T-helper 17 cell (primary cell): ENCODE data around the gene HBB. TPM values are rescaled to one million over a fixed set of nuclear protein-coding genes. Genes with fewer than 3 reads are reported as not detected.

Experiments
- ATAC-seq: fragments of 150-1000 bp; cut with Tn5 transposase; 2 replicates; pipeline ENCODE4 v1.10.0; 2021; ENCODE audit warnings: mild to moderate bottlenecking, moderate library complexity
- DNase-seq, 3 donors: peaks; one replicate each; pipeline versions ENCODE4 v3.0.0 to v3.0.0-alpha.2; 2020 to 2021
- H3K9me3 ChIP-seq: one replicate; pipeline ENCODE4 v1.7.0; 2013; ENCODE audit warnings: low read length, mild to moderate bottlenecking; ENCODE audit not compliant: control insufficient read depth, poor library complexity, severe bottlenecking
- H3K27ac Mint-ChIP-seq: one replicate; pipeline ENCODE4 v1.8.0; 2022; ENCODE audit warnings: mild to moderate bottlenecking, moderate library complexity, mixed read lengths
- H3K27me3 Mint-ChIP-seq: one replicate; pipeline ENCODE4 v1.8.0; 2022; ENCODE audit warnings: mixed read lengths
- H3K36me3 Mint-ChIP-seq: one replicate; pipeline ENCODE4 v1.8.0; 2022; ENCODE audit warnings: low read depth, mixed read lengths
- H3K4me1 Mint-ChIP-seq: one replicate; pipeline ENCODE4 v1.8.0; 2022; ENCODE audit warnings: mild to moderate bottlenecking, mixed read lengths
- H3K4me3 Mint-ChIP-seq: one replicate; pipeline ENCODE4 v1.8.0; 2022; ENCODE audit warnings: mild to moderate bottlenecking, moderate library complexity, mixed read lengths
- total RNA-seq, 4 donors: library from RNA in 2 of 4; stranded (reverse) in 2 of 4; gene quantifications; one replicate each; pipeline ENCODE4 v1.2.3 and lab custom pipeline; 2022 to 2026

HBB gene
- total RNA-seq, 2 donors from 2014 or later = 1.3 TPM; not detected in 1

DNA sequence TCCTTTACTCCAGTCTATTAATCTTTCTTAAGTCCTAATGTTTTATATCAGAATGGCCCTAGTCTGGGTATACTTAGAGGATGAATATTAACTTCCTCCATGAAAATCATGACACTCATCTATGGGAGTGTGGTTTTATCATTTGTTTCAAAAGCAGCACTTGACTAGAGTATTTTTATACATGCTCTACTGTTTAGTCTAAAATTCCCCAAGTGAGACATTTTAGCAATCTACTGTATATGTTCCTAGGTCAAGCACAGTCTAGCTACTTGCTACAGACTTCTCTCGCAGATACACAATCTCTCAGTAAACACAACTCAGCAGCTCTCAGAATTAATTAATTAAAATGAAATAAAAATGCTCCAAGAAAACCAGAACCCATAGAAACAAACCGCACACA is 2.9 kb upstream of the HBB start:
- DNase-seq = no peak
- H3K36me3 Mint-ChIP-seq = no peaks in the 10 kb centered on the region
- no peak overlapping the region for H3K27ac Mint-ChIP-seq
- no peak for ATAC-seq
- no peaks in the 10 kb centered on the region for H3K9me3 ChIP-seq
- no peak overlapping the region for H3K4me3 Mint-ChIP-seq
- H3K4me1 Mint-ChIP-seq = peaks cover 5% of the 10 kb centered on the region
- peaks cover 15% of the 10 kb centered on the region for H3K27me3 Mint-ChIP-seq

DNA sequence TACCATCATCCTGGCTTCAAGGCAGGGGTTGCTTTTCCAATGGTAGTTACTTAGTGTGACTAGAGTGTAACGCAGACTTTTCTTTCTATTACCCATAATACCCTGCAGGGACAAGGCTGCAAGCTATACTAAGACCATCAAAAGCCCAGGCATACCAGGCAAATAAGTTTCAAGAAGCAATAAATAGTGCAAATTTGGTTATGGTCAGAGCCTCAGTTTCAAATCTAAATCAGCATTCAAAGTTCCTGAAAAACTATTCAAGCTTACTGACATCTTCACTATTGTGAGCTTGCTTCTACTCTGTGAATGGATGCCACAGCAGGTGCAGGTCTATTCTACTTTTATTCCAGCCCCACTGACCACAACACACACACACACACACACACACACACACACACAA is 2.5 kb upstream of the HBB start:
- Mint-ChIP-seq H3K36me3 (no peaks in the 10 kb centered on the region), H3K4me1 (peaks cover 2% of the 10 kb centered on the region), H3K27ac (no peak overlapping the region), H3K27me3 (peaks cover 15% of the 10 kb centered on the region), H3K4me3 (no peak overlapping the region)
- ATAC-seq = no peak
- no peaks in the 10 kb centered on the region for H3K9me3 ChIP-seq
- DNase-seq = no peak

DNA sequence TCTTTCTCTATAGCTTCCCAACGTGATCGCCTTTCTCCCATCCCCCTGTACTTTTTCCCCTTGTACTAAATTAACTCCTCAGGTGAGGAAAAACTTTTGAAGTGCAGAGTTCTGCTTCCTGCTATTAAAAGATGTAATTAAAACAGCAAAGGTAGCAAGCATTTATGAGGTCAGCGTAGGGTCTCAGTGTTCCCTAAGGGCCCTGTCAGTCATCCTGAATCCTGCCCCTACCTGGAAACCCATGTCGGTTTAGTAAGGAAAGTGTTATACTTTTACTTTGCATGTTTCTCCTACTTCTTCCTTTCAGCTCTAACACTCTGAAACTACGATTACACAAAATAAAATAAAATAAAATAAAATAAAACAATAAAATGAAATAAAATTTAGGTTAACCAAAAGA is 1.3 kb upstream of the HBB start:
- ATAC-seq = no peak
- no peak overlapping the region for H3K4me3 Mint-ChIP-seq

DNA sequence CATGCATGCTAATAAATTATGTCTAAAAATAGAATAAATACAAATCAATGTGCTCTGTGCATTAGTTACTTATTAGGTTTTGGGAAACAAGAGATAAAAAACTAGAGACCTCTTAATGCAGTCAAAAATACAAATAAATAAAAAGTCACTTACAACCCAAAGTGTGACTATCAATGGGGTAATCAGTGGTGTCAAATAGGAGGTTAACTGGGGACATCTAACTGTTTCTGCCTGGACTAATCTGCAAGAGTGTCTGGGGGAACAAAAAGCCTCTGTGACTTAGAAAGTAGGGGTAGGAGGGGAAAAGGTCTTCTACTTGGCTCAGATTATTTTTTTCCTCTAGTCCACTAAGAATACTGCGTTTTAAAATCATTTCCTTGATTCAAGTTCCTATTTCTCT is 810 bp upstream of the HBB start:
- H3K4me3 Mint-ChIP-seq = no peak overlapping the region
- no peaks in the 10 kb centered on the region for H3K36me3 Mint-ChIP-seq
- no peak for ATAC-seq
- no peaks in the 10 kb centered on the region for H3K4me1 Mint-ChIP-seq
- H3K27me3 Mint-ChIP-seq = peaks cover 15% of the 10 kb centered on the region
- no peak for DNase-seq
- no peak overlapping the region for H3K27ac Mint-ChIP-seq
- H3K9me3 ChIP-seq = no peaks in the 10 kb centered on the region

More for the DNA sequence above, 1.3 kb upstream of the HBB start:
- H3K27ac Mint-ChIP-seq = no peak overlapping the region
- peaks cover 15% of the 10 kb centered on the region for H3K27me3 Mint-ChIP-seq
- no peaks in the 10 kb centered on the region for H3K9me3 ChIP-seq
- DNase-seq = no peak
- no peaks in the 10 kb centered on the region for H3K36me3 Mint-ChIP-seq
- H3K4me1 Mint-ChIP-seq = no peaks in the 10 kb centered on the region

DNA sequence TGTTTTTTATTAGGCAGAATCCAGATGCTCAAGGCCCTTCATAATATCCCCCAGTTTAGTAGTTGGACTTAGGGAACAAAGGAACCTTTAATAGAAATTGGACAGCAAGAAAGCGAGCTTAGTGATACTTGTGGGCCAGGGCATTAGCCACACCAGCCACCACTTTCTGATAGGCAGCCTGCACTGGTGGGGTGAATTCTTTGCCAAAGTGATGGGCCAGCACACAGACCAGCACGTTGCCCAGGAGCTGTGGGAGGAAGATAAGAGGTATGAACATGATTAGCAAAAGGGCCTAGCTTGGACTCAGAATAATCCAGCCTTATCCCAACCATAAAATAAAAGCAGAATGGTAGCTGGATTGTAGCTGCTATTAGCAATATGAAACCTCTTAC is 1.4 kb downstream of the HBB start:
- DNase-seq (no peak), ATAC-seq (no peak)
- no peaks in the 10 kb centered on the region for H3K9me3 ChIP-seq
- Mint-ChIP-seq H3K4me1 (no peaks in the 10 kb centered on the region), H3K27ac (no peak overlapping the region), H3K4me3 (no peak overlapping the region), H3K27me3 (peaks cover 8% of the 10 kb centered on the region), H3K36me3 (no peaks in the 10 kb centered on the region)

DNA sequence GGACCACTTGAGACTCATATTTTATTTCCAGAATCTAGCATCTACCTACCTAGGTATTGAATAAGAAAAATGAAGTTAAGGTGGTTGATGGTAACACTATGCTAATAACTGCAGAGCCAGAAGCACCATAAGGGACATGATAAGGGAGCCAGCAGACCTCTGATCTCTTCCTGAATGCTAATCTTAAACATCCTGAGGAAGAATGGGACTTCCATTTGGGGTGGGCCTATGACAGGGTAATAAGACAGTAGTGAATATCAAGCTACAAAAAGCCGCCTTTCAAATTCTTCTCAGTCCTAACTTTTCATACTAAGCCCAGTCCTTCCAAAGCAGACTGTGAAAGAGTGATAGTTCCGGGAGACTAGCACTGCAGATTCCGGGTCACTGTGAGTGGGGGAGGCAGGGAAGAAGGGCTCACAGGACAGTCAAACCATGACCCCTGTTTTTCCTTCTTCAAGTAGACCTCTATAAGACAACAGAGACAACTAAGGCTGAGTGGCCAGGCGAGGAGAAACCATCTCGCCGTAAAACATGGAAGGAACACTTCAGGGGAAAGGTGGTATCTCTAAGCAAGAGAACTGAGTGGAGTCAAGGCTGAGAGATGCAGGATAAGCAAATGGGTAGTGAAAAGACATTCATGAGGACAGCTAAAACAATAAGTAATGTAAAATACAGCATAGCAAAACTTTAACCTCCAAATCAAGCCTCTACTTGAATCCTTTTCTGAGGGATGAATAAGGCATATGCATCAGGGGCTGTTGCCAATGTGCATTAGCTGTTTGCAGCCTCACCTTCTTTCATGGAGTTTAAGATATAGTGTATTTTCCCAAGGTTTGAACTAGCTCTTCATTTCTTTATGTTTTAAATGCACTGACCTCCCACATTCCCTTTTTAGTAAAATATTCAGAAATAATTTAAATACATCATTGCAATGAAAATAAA is 2.1 kb downstream of the HBB start:
- Mint-ChIP-seq H3K4me1 (no peaks in the 10 kb centered on the region), H3K27ac (no peak overlapping the region), H3K36me3 (no peaks in the 10 kb centered on the region), H3K4me3 (no peak overlapping the region), H3K27me3 (peaks cover 5% of the 10 kb centered on the region)
- no peaks in the 10 kb centered on the region for H3K9me3 ChIP-seq
- ATAC-seq (no peak), DNase-seq (no peak)

DNA sequence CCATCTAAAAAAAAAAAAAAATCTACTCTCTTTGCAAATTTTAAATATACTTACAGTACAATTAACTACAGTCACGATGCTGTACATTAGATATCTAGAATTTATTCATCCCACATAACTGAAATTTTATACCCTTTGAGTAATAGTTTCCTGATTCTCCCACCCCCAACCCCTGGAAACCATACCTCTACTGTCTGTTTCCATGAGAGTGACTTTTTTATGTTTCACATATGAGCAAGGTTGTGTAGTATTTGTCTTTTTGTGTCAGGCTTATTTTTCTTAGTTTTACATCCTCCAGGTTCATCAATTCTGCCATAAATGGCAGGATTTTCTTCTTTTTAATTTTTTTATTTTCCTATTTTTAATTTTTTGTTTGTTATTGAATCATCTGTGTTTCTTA is 3.2 kb downstream of the HBB start:
- ATAC-seq (no peak), DNase-seq (no peak)
- Mint-ChIP-seq H3K36me3 (no peaks in the 10 kb centered on the region), H3K27me3 (peaks cover 5% of the 10 kb centered on the region), H3K4me3 (no peak overlapping the region), H3K27ac (no peak overlapping the region), H3K4me1 (no peaks in the 10 kb centered on the region)
- H3K9me3 ChIP-seq = no peaks in the 10 kb centered on the region

DNA sequence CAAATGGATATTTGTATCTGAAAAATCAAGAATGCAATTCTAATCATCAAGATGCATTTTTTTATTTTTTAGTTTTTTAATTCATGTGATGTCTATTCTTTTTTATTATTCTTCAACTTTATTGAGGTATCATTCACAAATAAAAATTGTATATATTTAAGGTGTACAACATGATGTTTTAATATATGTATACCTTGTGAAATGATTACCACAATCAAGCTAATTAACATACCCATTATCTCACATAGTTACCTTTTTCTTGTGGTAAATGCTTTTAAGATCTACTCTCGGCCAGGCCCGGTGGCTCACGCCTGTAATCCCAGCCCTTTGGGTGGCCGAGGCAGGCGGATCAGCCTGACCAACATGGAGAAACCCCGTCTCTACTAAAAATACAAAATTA is 3.7 kb downstream of the HBB start:
- Mint-ChIP-seq H3K27me3 (peaks cover 4% of the 10 kb centered on the region), H3K27ac (no peak overlapping the region), H3K36me3 (no peaks in the 10 kb centered on the region), H3K4me1 (no peaks in the 10 kb centered on the region), H3K4me3 (no peak overlapping the region)
- ATAC-seq (no peak), DNase-seq (no peak)
- no peaks in the 10 kb centered on the region for H3K9me3 ChIP-seq

DNA sequence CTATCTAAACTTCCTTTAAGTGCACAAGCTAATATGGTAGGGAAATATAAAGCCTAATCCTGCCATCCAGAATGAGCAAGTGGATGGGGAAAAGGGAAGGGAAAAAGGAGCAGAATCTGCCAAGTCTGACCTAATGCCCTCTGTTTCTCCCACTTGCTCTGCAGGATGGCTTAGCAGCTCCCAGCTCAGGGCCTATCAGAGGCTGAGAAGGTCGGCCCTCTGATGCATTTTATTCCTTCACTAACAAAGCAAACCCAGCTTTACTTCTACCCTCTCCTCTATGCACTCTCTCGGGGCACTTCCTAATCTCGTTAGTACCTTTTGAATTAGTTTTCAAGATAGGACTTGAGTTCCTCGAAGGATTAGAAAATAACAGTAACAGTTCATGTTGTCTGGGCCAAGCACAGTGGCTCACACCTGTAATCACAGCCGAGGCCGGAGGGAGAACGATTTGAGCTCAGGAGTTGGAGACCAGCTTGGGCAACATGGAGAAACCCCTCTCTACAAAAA is 16.4 kb downstream of the HBB start:
- H3K9me3 ChIP-seq = no peaks in the 10 kb centered on the region
- no peak overlapping the region for H3K4me3 Mint-ChIP-seq
- no peaks in the 10 kb centered on the region for H3K36me3 Mint-ChIP-seq
- no peaks in the 10 kb centered on the region for H3K4me1 Mint-ChIP-seq
- no peak overlapping the region for H3K27ac Mint-ChIP-seq
- ATAC-seq (no peak), DNase-seq (no peak)
- no peaks in the 10 kb centered on the region for H3K27me3 Mint-ChIP-seq

DNA sequence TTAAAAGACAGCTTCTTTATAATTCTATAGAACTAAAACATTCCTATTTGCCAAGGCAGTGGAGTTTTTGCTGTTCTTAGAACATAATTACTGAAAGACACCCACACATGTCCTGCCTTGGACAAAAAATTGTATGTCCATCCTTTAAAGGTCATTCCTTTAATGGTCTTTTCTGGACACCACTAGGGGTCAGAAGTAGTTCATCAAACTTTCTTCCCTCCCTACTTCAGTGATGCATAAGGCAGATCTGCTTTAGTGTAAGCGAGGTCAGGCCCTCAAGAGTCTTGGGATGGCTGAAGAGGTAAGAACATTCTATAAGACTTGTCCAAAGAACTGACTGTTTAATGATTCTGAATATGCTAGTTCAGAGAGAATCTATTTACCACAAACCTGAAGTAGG is 22.1 kb downstream of the HBB start:
- no peak overlapping the region for H3K27ac Mint-ChIP-seq
- DNase-seq (no peak), ATAC-seq (no peak)
- H3K9me3 ChIP-seq = no peaks in the 10 kb centered on the region
- H3K27me3 Mint-ChIP-seq = peaks cover 14% of the 10 kb centered on the region
- no peaks in the 10 kb centered on the region for H3K4me1 Mint-ChIP-seq
- H3K36me3 Mint-ChIP-seq = peaks cover 2% of the 10 kb centered on the region
- H3K4me3 Mint-ChIP-seq = no peak overlapping the region

DNA sequence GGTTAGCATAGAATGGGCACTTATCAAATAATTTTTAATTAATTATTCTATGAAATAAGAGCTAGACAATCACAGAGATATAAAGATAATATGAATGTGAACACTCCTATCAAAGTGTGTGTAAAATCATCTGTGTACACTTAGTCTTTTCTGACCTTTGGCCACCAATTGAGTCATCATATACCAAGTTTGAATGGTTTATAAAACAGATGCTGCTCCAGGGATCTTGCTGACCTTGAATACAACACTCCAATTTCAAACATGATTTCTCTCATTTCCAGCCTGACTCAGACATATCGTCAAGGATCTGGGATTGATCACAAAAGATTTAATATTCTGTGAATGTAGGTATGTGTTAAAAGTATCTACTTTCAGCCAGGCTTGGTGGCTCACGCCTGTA is 23.5 kb downstream of the HBB start:
- DNase-seq (no peak), ATAC-seq (no peak)
- Mint-ChIP-seq H3K4me3 (no peak overlapping the region), H3K36me3 (peaks cover 2% of the 10 kb centered on the region), H3K27ac (no peak overlapping the region), H3K27me3 (peaks cover 17% of the 10 kb centered on the region), H3K4me1 (no peaks in the 10 kb centered on the region)
- no peaks in the 10 kb centered on the region for H3K9me3 ChIP-seq

DNA sequence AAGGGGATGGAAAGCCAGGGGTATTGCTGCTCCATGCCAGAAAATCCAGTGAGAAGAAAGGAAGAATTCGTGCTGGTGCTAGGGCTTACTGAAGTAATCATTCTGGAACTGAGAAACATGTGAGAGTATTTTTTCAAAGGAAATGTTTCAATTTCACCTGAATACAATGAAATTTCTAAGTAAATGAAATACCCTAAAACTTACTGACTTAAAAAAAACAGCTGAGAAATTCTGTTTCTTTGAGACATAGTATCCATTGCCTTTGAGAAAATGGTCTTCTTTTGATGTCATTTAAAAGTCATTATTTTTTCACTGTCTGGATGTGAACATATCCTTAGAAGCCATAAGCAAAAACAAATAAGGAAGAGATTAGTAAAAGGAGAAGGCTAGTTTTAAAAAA is 26.3 kb downstream of the HBB start, which contains the start of gene OR51V1:
OR51V1 (minus strand) TSS at position 101 of the 400 bp plus-strand sequence; CDS start at position 101, 0 bp downstream.
- no peak within 1 kb of the TSS for H3K4me3 Mint-ChIP-seq
- no peaks in the 10 kb centered on the region for H3K9me3 ChIP-seq
- no peak within 1 kb of the TSS for H3K27ac Mint-ChIP-seq
- H3K27me3 Mint-ChIP-seq = peaks cover 17% of the 10 kb centered on the region
- DNase-seq (no peak), ATAC-seq (no peak)
- peaks cover 2% of the 10 kb centered on the region for H3K36me3 Mint-ChIP-seq
- no peaks in the 10 kb centered on the region for H3K4me1 Mint-ChIP-seq

DNA sequence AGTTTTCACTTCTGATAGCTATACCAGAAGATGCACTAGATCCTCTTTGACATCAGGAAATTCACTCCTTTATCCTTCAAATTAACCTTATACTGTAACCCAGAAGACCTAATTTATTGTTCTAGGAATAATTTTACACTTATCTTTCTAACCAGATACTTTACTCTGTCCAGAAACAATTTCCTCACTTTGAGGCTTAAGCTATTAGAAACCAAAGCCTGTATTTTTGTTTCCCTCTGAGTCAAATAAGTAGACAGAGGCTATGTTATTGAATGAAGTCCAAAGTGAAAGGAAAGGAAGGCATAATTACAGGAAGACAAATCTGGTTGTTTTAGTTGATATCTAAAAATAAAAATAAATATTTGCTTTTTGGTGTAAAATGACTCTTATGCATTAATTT is 28.6 kb downstream of the HBB start:
- Mint-ChIP-seq H3K27ac (no peak overlapping the region), H3K36me3 (peaks cover 2% of the 10 kb centered on the region), H3K27me3 (peaks cover 12% of the 10 kb centered on the region), H3K4me1 (no peaks in the 10 kb centered on the region), H3K4me3 (no peak overlapping the region)
- no peaks in the 10 kb centered on the region for H3K9me3 ChIP-seq
- DNase-seq (no peak), ATAC-seq (no peak)

DNA sequence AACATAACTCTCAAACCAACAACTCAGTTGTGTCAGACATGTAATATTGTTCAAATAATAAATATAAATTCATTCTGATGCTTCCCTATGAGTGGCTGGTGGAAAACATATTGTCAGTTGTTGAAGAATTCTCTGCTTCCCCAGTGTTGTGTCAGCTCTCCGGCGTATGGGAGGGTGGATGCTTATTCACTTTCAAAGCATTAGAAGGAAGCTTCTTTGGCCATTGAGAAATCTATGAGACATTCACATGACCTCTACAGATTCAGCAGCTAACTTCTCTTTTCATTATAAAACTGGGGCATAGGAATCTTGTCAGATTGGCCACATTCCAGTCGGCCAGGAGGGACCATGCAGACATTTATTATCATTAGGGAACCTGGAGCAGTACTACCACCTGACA is 29.3 kb downstream of the HBB start:
- Mint-ChIP-seq H3K4me1 (no peaks in the 10 kb centered on the region), H3K4me3 (no peak overlapping the region), H3K36me3 (peaks cover 2% of the 10 kb centered on the region), H3K27me3 (peaks cover 12% of the 10 kb centered on the region), H3K27ac (no peak overlapping the region)
- DNase-seq (no peak), ATAC-seq (no peak)
- no peaks in the 10 kb centered on the region for H3K9me3 ChIP-seq
